D721Med (cell line): Measurements from ENCODE around the gene FER1L5.
"Not testable (repeated sequence)": the region's sequence is repeated elsewhere in the genome, so short reads cannot be mapped to it uniquely, and the experiment has no call there.

Experiments
- DNase-seq: peaks from one replicate; pipeline ENCODE4 v3.0.0; 2011; ENCODE audit warnings: low spot score; ENCODE audit not compliant: insufficient read length
- FAIRE-seq: peaks from 2 replicates; lab custom pipeline; 2011; peaks lifted over from hg19 to GRCh38; lab: Jason Lieb, UNC
- TF ChIP-seq, protein P1 (sequence below): IDR thresholded peaks from 2 replicates; pipeline ENCODE4 v1.5.1; 2012; ENCODE audit warnings: mild to moderate bottlenecking, control low read depth; ENCODE audit not compliant: insufficient read depth; ENCODE audit errors: missing control alignments

FER1L5 gene

DNA sequence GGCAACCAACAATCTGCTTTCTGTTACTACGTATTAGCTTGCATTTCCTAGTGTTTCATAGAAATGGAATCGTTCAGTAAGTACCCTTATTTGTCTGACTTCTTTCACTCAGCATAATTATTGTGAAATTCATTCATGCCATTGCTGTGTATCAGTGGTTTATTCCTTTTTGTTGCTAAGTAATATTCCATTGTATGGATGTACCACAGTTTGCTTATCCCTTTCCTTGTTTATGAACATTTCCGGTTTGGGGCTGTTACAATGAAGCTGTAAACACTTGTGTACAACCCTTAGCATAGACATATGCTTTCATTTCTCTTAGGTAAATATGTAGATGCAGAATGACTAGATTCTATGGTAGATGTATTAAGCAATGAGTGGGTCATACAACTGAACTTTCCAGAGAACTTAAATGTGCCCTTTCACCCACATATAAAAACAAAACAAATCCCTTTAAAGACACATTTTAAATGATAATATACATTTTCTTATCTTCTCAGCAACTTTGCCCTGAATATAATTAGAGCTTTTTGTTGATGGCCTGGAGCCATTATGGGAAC is 21.9 kb downstream of the FER1L5 start:
- TF ChIP-seq, protein P1, sequence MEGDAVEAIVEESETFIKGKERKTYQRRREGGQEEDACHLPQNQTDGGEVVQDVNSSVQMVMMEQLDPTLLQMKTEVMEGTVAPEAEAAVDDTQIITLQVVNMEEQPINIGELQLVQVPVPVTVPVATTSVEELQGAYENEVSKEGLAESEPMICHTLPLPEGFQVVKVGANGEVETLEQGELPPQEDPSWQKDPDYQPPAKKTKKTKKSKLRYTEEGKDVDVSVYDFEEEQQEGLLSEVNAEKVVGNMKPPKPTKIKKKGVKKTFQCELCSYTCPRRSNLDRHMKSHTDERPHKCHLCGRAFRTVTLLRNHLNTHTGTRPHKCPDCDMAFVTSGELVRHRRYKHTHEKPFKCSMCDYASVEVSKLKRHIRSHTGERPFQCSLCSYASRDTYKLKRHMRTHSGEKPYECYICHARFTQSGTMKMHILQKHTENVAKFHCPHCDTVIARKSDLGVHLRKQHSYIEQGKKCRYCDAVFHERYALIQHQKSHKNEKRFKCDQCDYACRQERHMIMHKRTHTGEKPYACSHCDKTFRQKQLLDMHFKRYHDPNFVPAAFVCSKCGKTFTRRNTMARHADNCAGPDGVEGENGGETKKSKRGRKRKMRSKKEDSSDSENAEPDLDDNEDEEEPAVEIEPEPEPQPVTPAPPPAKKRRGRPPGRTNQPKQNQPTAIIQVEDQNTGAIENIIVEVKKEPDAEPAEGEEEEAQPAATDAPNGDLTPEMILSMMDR, result no peak
- DNase-seq (no peak), FAIRE-seq (no peak)

DNA sequence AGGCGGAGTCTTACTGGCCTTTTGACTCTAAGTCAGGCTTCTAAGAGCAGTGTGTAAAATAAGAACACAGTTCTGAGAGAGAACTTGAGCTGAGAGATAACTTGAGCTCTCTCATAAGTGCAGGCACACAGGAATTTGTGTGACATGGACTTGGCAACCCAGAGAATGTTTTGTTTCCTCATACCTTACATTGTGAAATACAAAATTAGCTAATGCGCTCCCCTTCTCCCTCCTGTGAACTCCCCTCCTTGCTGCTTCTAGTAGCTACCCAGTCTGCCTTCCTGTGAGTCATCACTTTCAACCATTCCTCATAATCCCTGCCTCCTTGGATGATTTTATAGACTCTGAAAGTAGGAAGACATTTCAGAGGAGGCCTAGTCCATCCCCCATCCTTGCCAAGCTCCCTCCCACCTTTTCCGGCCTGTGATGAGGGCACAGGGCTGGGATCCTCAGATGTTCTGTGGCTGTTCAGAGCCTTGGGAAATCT is 22.6 kb downstream of the FER1L5 start:
- FAIRE-seq (no peak), DNase-seq (no peak)

DNA sequence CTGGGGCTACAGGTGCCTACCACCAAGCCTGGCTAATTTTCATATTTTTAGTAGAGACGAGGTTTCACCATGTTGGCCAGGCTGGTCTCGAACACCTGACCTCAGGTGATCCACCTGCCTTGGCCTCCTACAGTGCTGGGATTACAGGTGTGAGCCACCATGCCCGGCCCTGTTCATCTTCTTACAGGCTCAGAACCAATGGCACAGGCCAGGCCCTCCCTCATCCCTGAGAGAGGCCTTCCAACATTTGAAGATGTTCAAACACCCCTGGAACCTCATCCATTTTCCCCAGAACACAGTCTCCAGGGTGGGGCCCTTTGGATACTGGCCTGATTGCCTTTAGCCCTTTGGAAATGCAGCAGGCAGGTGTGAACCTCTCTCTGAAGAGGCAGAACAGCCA is 23.2 kb downstream of the FER1L5 start:
- FAIRE-seq, DNase-seq: not testable (repeated sequence)

More for the DNA sequence above, 22.6 kb downstream of the FER1L5 start:
- TF ChIP-seq, protein P1, result no peak

DNA sequence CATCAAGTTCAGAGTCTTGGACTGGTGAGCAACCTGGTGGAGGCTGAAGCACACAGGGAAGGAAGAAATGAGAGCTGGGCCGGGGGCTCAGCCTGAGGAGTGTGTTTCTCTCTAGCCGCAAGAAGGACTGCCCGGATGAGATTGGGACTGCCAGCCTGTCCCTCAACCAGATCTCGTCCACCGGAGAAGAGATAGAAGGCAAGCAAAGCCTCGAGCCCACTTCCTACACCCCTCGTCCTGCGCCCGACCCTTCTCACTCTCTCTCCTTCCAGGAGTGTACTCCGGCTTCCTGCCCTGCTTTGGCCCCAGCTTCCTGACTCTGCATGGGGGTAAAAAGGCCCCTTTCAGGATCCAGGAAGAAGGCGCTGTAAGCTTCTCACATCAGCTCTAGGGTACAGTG is 26.2 kb downstream of the FER1L5 start:
- DNase-seq (no peak), FAIRE-seq (no peak)
- TF ChIP-seq, protein P1, result no peak

DNA sequence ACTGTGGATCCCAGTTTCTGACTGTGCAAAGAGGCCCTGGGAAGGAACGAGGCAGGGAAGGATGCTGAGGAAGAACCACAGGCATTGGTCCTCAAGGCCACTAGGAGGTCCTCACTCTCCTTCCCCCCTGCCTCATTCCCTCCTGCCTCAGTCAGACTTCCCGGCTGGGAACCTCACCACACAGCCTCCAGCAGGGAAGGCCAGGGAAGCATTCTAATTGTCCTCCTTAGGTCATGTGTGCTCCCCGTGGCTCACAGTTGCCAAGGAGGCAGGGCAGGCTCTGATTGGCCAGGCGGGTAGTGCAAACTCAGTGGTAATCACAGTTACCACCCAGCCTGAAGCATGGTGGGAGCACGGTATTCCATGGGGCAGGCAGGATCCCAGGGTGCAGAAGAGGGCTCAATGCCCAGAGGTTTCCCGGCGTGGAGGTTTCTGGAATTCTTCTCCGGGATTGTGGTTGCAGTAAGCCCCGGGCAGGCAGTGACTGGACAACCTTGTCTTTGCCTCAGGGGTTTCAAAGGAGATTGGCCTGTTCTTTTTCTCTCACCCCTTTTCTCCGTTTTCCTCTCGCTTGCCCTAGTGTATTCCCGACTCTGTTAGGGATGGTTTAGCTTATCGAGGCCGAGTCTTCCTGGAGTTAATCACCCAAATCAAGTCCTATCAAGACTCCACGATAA is 27.1 kb downstream of the FER1L5 start:
- no peak for FAIRE-seq
- DNase-seq, result no peak
- TF ChIP-seq, protein P1, result no peak

DNA sequence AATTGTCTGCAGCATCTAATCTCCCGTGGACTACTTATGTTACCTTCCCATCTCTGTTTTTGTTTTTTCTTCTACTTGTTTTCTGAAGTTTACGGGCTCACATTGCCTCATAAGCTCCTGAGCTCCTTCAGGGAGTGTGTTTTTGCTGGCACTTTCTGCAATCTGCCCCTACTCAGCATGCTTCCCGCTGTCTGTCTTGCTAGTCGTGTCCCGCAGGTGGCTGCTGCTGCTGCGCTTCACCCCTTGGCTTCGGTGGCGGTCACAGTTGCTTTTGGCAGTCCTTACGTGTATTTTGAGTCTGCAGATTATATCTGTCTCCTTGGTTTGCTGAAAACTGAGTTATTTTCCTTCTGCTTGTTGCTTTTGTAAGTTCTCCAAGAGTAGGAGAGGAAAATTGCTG is 37.3 kb downstream of the FER1L5 start:
- no peak for FAIRE-seq
- TF ChIP-seq, protein P1, result no peak
- DNase-seq, result no peak

DNA sequence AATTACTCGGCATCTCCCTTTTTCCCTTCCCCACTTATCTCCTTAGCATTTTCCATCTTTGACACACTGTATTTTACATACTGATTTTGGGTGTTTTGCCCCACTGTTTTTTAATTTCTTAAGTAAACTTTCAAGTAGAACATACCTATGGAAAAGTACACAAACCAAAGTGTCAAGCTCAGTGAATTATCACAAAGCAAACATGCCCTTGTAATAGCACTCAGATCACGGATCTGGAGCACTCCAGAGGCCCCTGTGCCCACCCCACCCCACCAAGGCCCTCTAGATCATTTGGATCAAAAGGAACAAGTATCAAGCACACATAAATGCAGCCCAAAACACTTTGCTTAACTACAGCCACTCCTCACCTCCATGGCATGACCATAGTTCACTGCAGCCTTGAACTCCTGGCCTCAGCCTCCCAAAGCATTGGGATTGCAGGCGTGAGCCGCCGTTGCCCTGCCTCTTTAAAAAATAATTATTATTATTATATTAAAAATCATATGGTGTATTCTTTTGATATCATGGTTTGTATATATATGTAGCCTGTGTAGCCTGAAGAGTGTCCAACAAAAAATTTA is 38.1 kb downstream of the FER1L5 start:
- TF ChIP-seq, protein P1, result no peak
- no peak for DNase-seq
- FAIRE-seq, result no peak
